HG03571 (cell line): Measurements from ENCODE around the gene HNRNPA0.

Experiments used
- ATAC-seq: cut with Tn5 transposase; IDR thresholded peaks from one replicate; pipeline ENCODE4 v1.9.1; 2021; ENCODE audit not compliant: unreplicated experiment

Gene HNRNPA0

GRCh38 chr5:137754961-137755762 is 999 bp upstream of the HNRNPA0 start:
- ATAC-seq = no peak

GRCh38 chr5:137753691-137754187 is 424 bp downstream of the HNRNPA0 start:
- ATAC-seq = peak; percentile 10

- ATAC-seq = no peak
Measured at GRCh38 chr5:137752905-137753690, 1.1 kb downstream of the HNRNPA0 start.

- no peak for ATAC-seq
Measured at GRCh38 chr5:137751869-137752491, 2.2 kb downstream of the HNRNPA0 start.

GRCh38 chr5:137750436-137750835 is 3.7 kb downstream of the HNRNPA0 start:
- no peak for ATAC-seq

- ATAC-seq = no peak
Measured at GRCh38 chr5:137747848-137748247, 6.3 kb downstream of the HNRNPA0 start.

- ATAC-seq = peak; percentile 51
Measured at GRCh38 chr5:137743031-137743640, 11.0 kb downstream of the HNRNPA0 start.

GRCh38 chr5:137741718-137742117 is 12.4 kb downstream of the HNRNPA0 start:
- no peak for ATAC-seq

GRCh38 chr5:137739737-137740136 is 14.4 kb downstream of the HNRNPA0 start:
- no peak for ATAC-seq

- ATAC-seq = no peak
Measured at GRCh38 chr5:137738947-137739346, 15.2 kb downstream of the HNRNPA0 start.

- no peak for ATAC-seq
Measured at GRCh38 chr5:137737349-137738131, 16.6 kb downstream of the HNRNPA0 start.

- ATAC-seq = no peak
Measured at GRCh38 chr5:137736496-137736895, 17.7 kb downstream of the HNRNPA0 start.

- ATAC-seq = peak; percentile 58
Measured at GRCh38 chr5:137735555-137736284, 18.4 kb downstream of the HNRNPA0 start, which contains the start of gene KLHL3. KLHL3 (minus strand) TSS chr5:137736089; CDS start chr5:137735646, 443 bp downstream.

GRCh38 chr5:137734962-137735554 is 19.1 kb downstream of the HNRNPA0 start:
- peak; percentile 24 for ATAC-seq

- no peak for ATAC-seq
Measured at GRCh38 chr5:137734331-137734730, 19.8 kb downstream of the HNRNPA0 start.

GRCh38 chr5:137733922-137734321 is 20.2 kb downstream of the HNRNPA0 start:
- ATAC-seq = no peak

- ATAC-seq = no peak
Measured at GRCh38 chr5:137733006-137733405, 21.2 kb downstream of the HNRNPA0 start.

- ATAC-seq = no peak
Measured at GRCh38 chr5:137731176-137731575, 23.0 kb downstream of the HNRNPA0 start.

- ATAC-seq = no peak
Measured at GRCh38 chr5:137730336-137730735, 23.8 kb downstream of the HNRNPA0 start.
